HG03196 (cell line): ENCODE data around the gene MAN1A1.

Experiments
- ATAC-seq: cut with Tn5 transposase; IDR thresholded peaks from one replicate; pipeline ENCODE4 v1.9.1; 2021; ENCODE audit not compliant: unreplicated experiment

Gene MAN1A1

DNA sequence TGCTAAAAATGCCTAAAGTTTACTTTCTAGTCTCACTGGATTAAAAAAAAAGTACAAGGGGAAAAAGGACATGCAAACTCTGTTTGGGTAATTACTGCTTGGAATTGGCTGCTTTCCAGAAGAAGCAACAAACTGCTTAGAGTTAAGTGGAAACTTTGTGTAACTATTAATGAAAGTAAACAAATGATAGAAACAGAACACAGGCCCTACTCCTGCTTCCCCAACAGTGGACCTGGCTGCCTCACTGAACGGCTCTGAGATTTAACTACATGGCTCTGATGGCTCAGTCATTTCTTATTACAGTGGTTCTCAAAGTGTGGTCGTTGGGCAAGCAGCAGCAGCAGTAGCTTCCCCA, 108.5 kb downstream of the MAN1A1 start:
- no peak for ATAC-seq

GRCh38 chr6:119240257-119241110, 109.1 kb downstream of the MAN1A1 start:
- no peak for ATAC-seq

- no peak for ATAC-seq
Observed at GRCh38 chr6:119237177-119237715, 112.3 kb downstream of the MAN1A1 start.

- no peak for ATAC-seq
Observed at GRCh38 chr6:119234941-119235340, 114.6 kb downstream of the MAN1A1 start.

GRCh38 chr6:119234457-119234856, 115.1 kb downstream of the MAN1A1 start:
- no peak for ATAC-seq

DNA sequence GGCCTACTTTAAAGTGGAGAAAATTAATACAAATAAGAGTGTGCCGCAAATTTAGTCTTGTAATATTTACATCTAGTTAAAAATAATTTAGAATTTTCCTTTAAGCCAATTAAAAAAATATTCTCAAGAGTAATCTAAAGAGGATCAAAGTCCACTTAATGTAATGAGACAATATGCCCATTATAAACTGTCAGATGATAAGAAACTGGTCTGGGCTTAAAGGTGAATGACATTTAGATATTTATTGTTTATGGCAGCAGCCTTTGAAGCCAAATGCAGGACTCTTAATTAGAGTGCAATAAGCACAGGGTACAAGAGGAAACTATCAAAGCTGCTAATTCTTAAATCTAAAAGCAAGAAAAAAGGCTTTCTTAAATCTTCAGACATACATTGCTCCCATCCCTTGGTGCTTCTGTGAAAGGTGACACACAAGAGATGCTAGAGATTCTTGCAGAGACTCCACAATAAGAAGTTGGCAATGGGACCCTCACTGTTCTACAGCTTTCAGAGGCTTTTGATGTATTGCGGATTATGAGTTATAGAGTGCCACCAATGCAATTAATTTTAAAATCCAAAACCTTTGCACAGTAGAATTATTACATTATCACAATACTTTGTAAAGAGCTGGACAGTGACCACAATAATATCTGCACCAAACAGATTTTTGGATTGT, 116.1 kb downstream of the MAN1A1 start:
- ATAC-seq = no peak

DNA sequence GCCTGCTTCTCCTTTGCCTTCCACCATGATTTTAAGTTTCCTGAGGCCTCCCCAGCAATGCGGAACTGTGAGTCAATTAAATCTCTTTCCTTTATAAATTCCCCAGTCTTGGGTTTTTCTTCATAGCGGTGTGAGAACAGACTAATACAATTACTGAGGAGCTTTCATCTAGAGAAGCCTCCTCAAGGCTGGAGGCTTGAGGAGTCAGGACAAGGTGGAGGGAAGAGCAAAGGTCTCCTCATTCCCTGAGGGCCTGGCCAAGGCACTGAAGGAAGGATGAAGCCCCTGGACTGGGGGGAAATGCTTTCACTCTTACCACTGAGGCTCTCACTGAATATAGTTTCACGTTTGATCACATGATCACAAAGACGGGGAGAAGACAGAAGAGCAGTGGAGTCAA, 118.2 kb downstream of the MAN1A1 start:
- no peak for ATAC-seq

- no peak for ATAC-seq
Observed at GRCh38 chr6:119230160-119230559, 119.4 kb downstream of the MAN1A1 start.

- ATAC-seq = no peak
Observed at GRCh38 chr6:119227377-119227776, 122.2 kb downstream of the MAN1A1 start.

DNA sequence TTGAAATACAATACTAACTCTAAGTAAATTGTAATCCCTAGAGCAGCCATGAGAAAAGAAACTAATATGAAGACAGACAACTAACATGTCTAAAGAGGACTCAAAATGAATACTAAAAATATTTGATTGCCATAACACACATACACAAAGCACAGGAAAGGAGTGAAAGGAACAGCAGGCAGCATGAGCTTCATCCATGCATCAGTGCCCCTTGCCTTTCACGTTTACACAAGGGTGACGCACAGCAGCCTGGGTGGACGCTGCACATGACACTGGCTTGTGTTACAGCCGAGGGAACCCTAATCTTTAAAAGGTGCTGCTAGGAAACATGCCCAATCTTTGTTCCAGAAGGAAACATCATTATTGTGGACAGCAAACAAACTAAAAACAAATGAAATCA, 123.5 kb downstream of the MAN1A1 start:
- no peak for ATAC-seq

GRCh38 chr6:119224095-119224701, 125.4 kb downstream of the MAN1A1 start:
- ATAC-seq = no peak

- ATAC-seq = no peak
Observed at GRCh38 chr6:119220452-119220851, 129.1 kb downstream of the MAN1A1 start.

- ATAC-seq = no peak
Observed at GRCh38 chr6:119218548-119218947, 131.0 kb downstream of the MAN1A1 start.

- ATAC-seq = no peak
Observed at GRCh38 chr6:119215885-119216590, 133.5 kb downstream of the MAN1A1 start.

GRCh38 chr6:119215309-119215708, 134.3 kb downstream of the MAN1A1 start:
- ATAC-seq = no peak

- no peak for ATAC-seq
Observed at GRCh38 chr6:119210596-119210995, 139.0 kb downstream of the MAN1A1 start.

DNA sequence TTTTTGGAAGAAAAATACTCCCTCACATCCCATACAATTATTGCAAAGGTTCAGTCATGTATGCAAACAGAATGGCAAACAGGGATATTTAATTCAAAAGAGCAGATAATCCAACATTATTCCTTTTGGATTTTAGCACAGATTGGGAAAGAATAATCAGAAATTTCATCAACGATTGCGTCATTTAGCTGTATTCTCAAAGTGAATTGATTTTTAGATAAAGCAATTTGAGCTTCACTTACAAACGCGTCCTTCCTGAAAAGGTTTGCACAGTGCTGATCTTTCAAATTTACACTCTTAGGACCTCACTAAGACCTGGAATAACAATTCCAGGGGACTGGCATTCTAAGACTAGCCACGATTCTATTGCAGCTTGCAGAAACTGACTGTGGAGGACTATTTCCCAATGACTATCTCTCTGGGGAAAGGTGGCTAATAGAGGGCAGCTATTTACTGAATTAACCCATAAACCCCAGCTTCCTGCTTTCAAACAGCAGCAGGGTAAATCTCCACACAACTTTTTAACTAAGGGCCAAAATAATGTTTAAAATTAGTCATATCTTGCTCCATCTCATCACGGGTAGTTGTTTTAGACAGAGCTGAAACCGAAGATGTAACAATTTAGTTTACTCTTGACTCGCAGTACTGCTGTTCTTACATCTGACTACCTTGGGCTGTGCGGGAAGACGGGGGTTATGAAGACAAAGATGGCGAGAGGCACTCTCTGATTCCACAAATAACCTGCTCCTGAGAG, 139.9 kb downstream of the MAN1A1 start:
- no peak for ATAC-seq

DNA sequence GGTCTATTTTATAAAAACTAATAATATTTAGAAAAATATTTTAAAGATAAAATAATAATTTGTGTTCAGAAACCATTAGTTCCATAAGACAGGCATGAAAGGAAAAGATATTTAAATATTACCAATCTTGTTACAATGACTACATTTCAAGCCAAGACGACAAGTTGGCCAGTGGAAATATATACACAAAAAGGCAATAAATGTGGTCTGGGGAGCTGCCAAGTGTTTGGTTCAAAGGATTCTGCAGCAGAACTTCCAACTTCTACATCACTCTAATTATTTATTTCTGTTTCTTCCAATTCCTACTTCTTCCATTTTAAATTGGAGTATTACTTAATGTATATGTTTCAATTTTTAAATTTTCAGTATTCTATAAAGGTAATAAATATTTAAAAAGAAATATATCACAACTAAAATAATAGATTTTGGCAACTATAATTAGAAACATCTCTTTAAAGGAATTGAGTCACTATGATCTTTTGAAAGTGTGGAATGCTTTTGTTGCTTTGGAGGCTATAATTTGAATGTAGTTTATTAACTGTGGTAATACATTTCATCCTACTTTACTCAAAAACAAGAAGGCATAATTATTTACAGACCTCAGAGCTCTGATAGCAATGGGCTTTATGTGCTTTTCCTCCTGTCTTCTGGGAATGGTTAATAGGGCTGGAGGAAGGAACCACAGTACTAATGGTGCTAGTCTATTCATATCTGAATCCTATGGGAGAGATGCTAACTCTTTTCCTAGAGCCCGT, 141.4 kb downstream of the MAN1A1 start:
- no peak for ATAC-seq

DNA sequence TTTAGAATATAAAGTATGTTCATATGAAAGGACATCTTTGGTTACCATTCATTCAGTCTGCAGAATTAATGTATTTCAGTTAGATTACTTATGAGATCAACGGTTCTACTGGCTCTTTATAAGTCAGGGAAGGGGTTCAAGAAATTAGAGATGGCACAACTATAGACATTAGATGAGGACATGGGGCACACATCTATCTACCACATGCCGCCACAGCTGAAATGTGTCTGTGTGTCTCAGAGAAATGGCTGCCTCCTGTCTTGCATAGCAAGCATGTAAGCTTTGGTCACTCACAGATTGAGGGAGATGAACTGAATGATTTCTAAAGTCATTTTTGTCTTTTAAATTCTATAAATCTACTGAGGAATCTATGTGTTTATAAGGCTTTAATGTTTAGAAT, 142.2 kb downstream of the MAN1A1 start:
- no peak for ATAC-seq
